Dendritic cell treated with granulocyte-macrophage colony-stimulating factor and Interleukin-4, amounts not matched to agents 40 ng/mL and 50 ng/mL, for 4 days (primary cell): ENCODE data around the gene ZNF106.
A peak's percentile ranks its signal among the peaks of the same experiment; 100 is the strongest.

Experiments
- H3K27ac Mint-ChIP-seq: one replicate; pipeline ENCODE4 v1.8.0; 2022; ENCODE audit warnings: mild to moderate bottlenecking, mixed read lengths
- H3K27me3 Mint-ChIP-seq: one replicate; pipeline ENCODE4 v1.8.0; 2022; ENCODE audit warnings: mild to moderate bottlenecking, mixed read lengths
- H3K36me3 Mint-ChIP-seq: one replicate; pipeline ENCODE4 v1.8.0; 2022; ENCODE audit warnings: low read depth, mixed read lengths
- H3K4me1 Mint-ChIP-seq: one replicate; pipeline ENCODE4 v1.8.0; 2022; ENCODE audit warnings: low read depth, mixed read lengths
- H3K4me3 Mint-ChIP-seq: one replicate; pipeline ENCODE4 v1.8.0; 2022; ENCODE audit warnings: mild to moderate bottlenecking, moderate library complexity, mixed read lengths
- H3K9me3 Mint-ChIP-seq: one replicate; pipeline ENCODE4 v1.8.0; 2022; ENCODE audit warnings: mixed read lengths
- intact Hi-C: fragments of 100-400 bp; cut with micrococcal nuclease; formaldehyde crosslinking; loops from one replicate; pipeline ENCODE4 v1.15.0; 2022

The ZNF106 gene

GRCh38 chr15:42495361-42496212 is 4.6 kb upstream of the ZNF106 start, which contains the start of gene SNAP23:
Gene SNAP23 (plus strand): TSS chr15:42495634. CDS start chr15:42511847, 16,213 bp downstream.
- Mint-ChIP-seq H3K27me3 (no peaks in the 10 kb centered on the region), H3K4me1 (peaks cover 72% of the 10 kb centered on the region), H3K27ac (peak within 1 kb of the TSS; percentile 87), H3K4me3 (peak within 1 kb of the TSS; percentile 92), H3K36me3 (peaks cover 53% of the 10 kb centered on the region), H3K9me3 (no peaks in the 10 kb centered on the region)
- intact Hi-C loops: no loop called here

DNA sequence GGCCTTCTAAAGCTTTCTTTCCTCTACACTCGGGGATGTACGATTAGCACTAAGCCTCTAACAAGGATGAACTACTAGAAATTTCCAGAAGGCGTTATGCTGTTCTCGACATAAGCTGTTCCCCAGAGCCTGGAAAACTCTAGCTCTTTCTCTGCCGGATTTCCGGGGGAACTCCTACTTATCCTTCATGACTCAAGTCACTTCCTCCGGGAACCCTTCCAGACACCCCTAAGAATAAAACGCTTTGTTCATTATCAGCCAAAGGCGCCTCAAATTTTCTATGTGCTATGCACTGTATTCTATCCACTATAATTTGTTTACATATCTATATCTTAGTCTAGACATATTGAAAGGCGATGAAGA is 4.0 kb upstream of the ZNF106 start:
- H3K4me3 Mint-ChIP-seq: peak overlapping the region; percentile 92

DNA sequence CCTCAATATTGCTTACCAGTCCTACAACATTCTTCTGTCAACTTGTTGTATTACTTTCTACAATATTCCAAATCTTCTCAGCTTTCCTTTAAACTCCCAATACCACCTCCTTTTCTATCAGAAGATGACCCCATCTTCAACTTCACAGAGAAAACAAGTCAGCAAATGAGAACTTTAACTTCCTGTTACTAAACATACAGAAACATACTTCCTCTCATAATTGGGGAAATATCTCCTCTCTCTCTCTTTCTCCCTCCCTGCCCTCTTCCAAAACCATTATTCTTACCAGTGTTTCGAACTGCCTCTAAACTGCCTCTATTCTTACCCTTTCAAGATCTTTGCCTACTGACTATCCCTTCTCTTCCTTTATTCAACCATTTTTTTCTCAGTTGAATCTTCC is 2.7 kb upstream of the ZNF106 start:
- Mint-ChIP-seq H3K36me3 (peaks cover 50% of the 10 kb centered on the region), H3K9me3 (no peaks in the 10 kb centered on the region), H3K4me3 (peak overlapping the region; percentile 52), H3K4me1 (peaks cover 66% of the 10 kb centered on the region), H3K27ac (peak overlapping the region; percentile 87), H3K27me3 (no peaks in the 10 kb centered on the region)
- intact Hi-C loops: loop anchor here (5.0 kb wide), 1 partner anchor 54 kb away; the partner anchor contains the start of genes HAUS2 and LRRC57

More for the DNA sequence above, 4.0 kb upstream of the ZNF106 start:
- Mint-ChIP-seq H3K36me3 (peaks cover 59% of the 10 kb centered on the region), H3K27me3 (no peaks in the 10 kb centered on the region), H3K9me3 (no peaks in the 10 kb centered on the region), H3K4me1 (peaks cover 66% of the 10 kb centered on the region), H3K27ac (peak overlapping the region; percentile 87)
- intact Hi-C loops: loop anchor here (5.0 kb wide), 1 partner anchor 52 kb away; the partner anchor contains the start of genes HAUS2 and LRRC57

DNA sequence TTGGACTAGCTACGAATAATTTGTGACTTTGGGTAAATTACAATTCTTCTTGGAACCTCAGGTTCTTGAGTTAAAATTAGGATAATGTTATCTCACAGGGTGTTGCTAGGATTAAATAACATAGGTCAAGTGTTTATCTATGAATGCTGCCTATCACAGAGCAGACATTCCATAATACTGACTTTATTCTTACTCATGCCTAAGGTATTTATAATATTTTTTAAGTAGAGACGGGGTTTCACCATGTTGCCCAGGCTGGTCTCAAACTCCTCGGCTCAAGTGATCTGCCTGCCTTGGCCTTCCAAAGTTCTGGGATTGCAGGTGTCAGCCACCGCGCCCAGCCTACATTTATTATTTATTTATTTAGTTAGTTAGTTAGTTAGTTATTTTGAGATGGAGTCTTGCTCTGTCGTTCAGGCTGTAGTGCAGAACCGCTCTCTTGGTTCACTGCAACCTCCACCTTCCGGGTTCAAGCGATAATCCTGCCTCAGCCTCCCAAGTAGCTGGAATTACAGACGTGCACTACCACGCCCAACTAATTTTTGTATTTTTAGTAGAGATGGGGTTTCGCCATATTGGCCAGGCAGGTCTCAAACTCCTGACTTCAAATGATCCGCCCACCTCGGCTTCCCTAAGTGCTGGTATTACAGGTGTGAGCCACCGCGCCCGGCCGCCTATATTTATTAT is 741 bp upstream of the ZNF106 start:
- peaks cover 61% of the 10 kb centered on the region for H3K4me1 Mint-ChIP-seq
- H3K4me3 Mint-ChIP-seq: peak overlapping the region; percentile 95

GRCh38 chr15:42490291-42490670 is 660 bp downstream of the ZNF106 start:
- peak overlapping the region; percentile 97 for H3K27ac Mint-ChIP-seq
- peaks cover 63% of the 10 kb centered on the region for H3K4me1 Mint-ChIP-seq
- H3K4me3 Mint-ChIP-seq: peak overlapping the region; percentile 95
- H3K36me3 Mint-ChIP-seq: peaks cover 44% of the 10 kb centered on the region
- H3K27me3 Mint-ChIP-seq: no peaks in the 10 kb centered on the region
- intact Hi-C loops: loop anchor here (5.0 kb wide), 1 partner anchor 57 kb away; the partner anchor contains the start of genes HAUS2 and LRRC57
- H3K9me3 Mint-ChIP-seq: no peaks in the 10 kb centered on the region

More for the DNA sequence above, 741 bp upstream of the ZNF106 start:
- peaks cover 46% of the 10 kb centered on the region for H3K36me3 Mint-ChIP-seq
- H3K9me3 Mint-ChIP-seq: no peaks in the 10 kb centered on the region
- peak overlapping the region; percentile 97 for H3K27ac Mint-ChIP-seq
- H3K27me3 Mint-ChIP-seq: no peaks in the 10 kb centered on the region
- intact Hi-C loops: loop anchor here (5.0 kb wide), 1 partner anchor 56 kb away; the partner anchor contains the start of genes HAUS2 and LRRC57

GRCh38 chr15:42483677-42484076 is 7.3 kb downstream of the ZNF106 start:
- no peaks in the 10 kb centered on the region for H3K9me3 Mint-ChIP-seq
- H3K4me1 Mint-ChIP-seq: peaks cover 41% of the 10 kb centered on the region
- H3K27ac Mint-ChIP-seq: no peak overlapping the region

GRCh38 chr15:42482701-42483100 is 8.2 kb downstream of the ZNF106 start:
- no peaks in the 10 kb centered on the region for H3K27me3 Mint-ChIP-seq

More at GRCh38 chr15:42483677-42484076, 7.3 kb downstream of the ZNF106 start:
- H3K27me3 Mint-ChIP-seq: no peaks in the 10 kb centered on the region
- peaks cover 46% of the 10 kb centered on the region for H3K36me3 Mint-ChIP-seq
- intact Hi-C loops: no loop called here
- H3K4me3 Mint-ChIP-seq: no peak overlapping the region

GRCh38 chr15:42474827-42475226 is 16.1 kb downstream of the ZNF106 start:
- H3K4me3 Mint-ChIP-seq: no peak overlapping the region
- no peaks in the 10 kb centered on the region for H3K27me3 Mint-ChIP-seq
- no peaks in the 10 kb centered on the region for H3K9me3 Mint-ChIP-seq
- H3K4me1 Mint-ChIP-seq: peaks cover 38% of the 10 kb centered on the region
- intact Hi-C loops: no loop called here
- peak overlapping the region; percentile 40 for H3K27ac Mint-ChIP-seq
- peaks cover 44% of the 10 kb centered on the region for H3K36me3 Mint-ChIP-seq

More at GRCh38 chr15:42482701-42483100, 8.2 kb downstream of the ZNF106 start:
- Mint-ChIP-seq H3K4me3 (no peak overlapping the region), H3K36me3 (peaks cover 41% of the 10 kb centered on the region), H3K4me1 (peaks cover 35% of the 10 kb centered on the region), H3K9me3 (no peaks in the 10 kb centered on the region), H3K27ac (no peak overlapping the region)
- intact Hi-C loops: no loop called here

DNA sequence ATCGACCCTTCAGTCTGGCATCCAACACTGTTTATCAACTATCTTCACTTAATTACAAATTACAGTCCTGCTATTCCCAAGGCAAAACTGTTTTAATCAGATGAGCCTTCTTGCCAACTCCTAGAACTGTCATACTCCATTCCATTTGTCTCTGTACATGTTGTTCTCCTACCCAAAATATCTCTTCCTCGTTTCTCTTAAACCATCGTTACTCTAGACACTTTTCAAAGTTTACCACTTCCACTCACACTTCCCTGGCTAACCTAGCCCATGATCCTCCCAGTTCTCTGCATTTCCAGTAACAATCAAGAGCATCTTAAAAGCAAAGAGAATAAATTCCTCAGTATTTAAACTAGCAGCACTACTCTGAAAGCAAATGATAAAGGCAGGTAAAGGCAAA is 19.9 kb downstream of the ZNF106 start:
- Mint-ChIP-seq H3K36me3 (peaks cover 59% of the 10 kb centered on the region), H3K27ac (no peak overlapping the region), H3K4me3 (no peak overlapping the region), H3K4me1 (peaks cover 32% of the 10 kb centered on the region), H3K9me3 (no peaks in the 10 kb centered on the region), H3K27me3 (no peaks in the 10 kb centered on the region)
- intact Hi-C loops: no loop called here

GRCh38 chr15:42465520-42466259 is 25.3 kb downstream of the ZNF106 start:
- Mint-ChIP-seq H3K27ac (no peak overlapping the region), H3K4me3 (no peak overlapping the region), H3K27me3 (no peaks in the 10 kb centered on the region), H3K4me1 (no peaks in the 10 kb centered on the region), H3K36me3 (peaks cover 79% of the 10 kb centered on the region), H3K9me3 (no peaks in the 10 kb centered on the region)
- intact Hi-C loops: no loop called here

- H3K27ac Mint-ChIP-seq: no peak overlapping the region
- H3K4me3 Mint-ChIP-seq: no peak overlapping the region
- intact Hi-C loops: no loop called here
- H3K36me3 Mint-ChIP-seq: peaks cover 86% of the 10 kb centered on the region
- H3K27me3 Mint-ChIP-seq: no peaks in the 10 kb centered on the region
- H3K9me3 Mint-ChIP-seq: no peaks in the 10 kb centered on the region
- peaks cover 17% of the 10 kb centered on the region for H3K4me1 Mint-ChIP-seq
Measured at GRCh38 chr15:42461261-42461660, 29.7 kb downstream of the ZNF106 start.

GRCh38 chr15:42457445-42458442 is 33.2 kb downstream of the ZNF106 start:
- H3K27ac Mint-ChIP-seq: peak overlapping the region; percentile 67
- peaks cover 17% of the 10 kb centered on the region for H3K4me1 Mint-ChIP-seq
- no peaks in the 10 kb centered on the region for H3K9me3 Mint-ChIP-seq

More at GRCh38 chr15:42457445-42458442, 33.2 kb downstream of the ZNF106 start:
- peaks cover 70% of the 10 kb centered on the region for H3K36me3 Mint-ChIP-seq
- intact Hi-C loops: no loop called here
- H3K4me3 Mint-ChIP-seq: no peak overlapping the region
- no peaks in the 10 kb centered on the region for H3K27me3 Mint-ChIP-seq
